Measurements from ENCODE around the gene C1QTNF4. TPM values are rescaled to one million over a fixed set of nuclear protein-coding genes. Genes with fewer than 3 reads are reported as not detected.
A peak's percentile ranks its signal among the peaks of the same experiment; 100 is the strongest.

Gene C1QTNF4
- total RNA-seq, 4 donors from 2014 or later: 0.35 to 0.57 (median 0.41) TPM; not detected in 1

GRCh38 chr11:47589977-47590861, 4.0 kb downstream of the C1QTNF4 start:
- Histone ChIP-seq H3K9me3 (peaks cover 0 to 4% (median 0%) of the 10 kb centered on the region in 3 donors), H3K4me1 (peaks cover 6 to 30% (median 7%) of the 10 kb centered on the region in 3 donors), H3K27me3 (peaks cover 0 to 64% (median 8%) of the 10 kb centered on the region in 4 donors), H3K36me3 (peaks cover 0 to 5% (median 0%) of the 10 kb centered on the region in 3 donors), H3K27ac (no peak overlapping the region), H3K4me3 (peak overlapping the region in 3 of 4 donors; percentile 25 to 60 (median 36))
- intact Hi-C loops (cut with DNase I): no loop called here
- no peak for TF ChIP-seq CTCF (IDR thresholded peaks at IDR 0.05)
- TF ChIP-seq POLR2A (IDR thresholded peaks at IDR 0.05): no peak
- 63 to 71% methylated on average over 26 to 62 of the region's 122 CpGs for WGBS, 2 donors
- no peak for DNase-seq

GRCh38 chr11:47589584-47589976, 4.6 kb downstream of the C1QTNF4 start:
- Histone ChIP-seq H3K9me3 (peaks cover 0 to 4% (median 0%) of the 10 kb centered on the region in 3 donors), H3K4me3 (peak overlapping the region in 3 of 4 donors; percentile 25 to 60 (median 36)), H3K27ac (peak overlapping the region in 1 of 4 donors; percentile 19), H3K36me3 (peaks cover 0 to 11% (median 4%) of the 10 kb centered on the region in 3 donors), H3K27me3 (peaks cover 0 to 58% (median 8%) of the 10 kb centered on the region in 4 donors), H3K4me1 (peaks cover 6 to 30% (median 7%) of the 10 kb centered on the region in 3 donors)
- no peak for DNase-seq
- intact Hi-C loops (cut with DNase I): no loop called here
- 61% methylated on average over 5 of the region's 51 CpGs; no CpG with 5 or more reads in 1 of the 2 donors for WGBS, 2 donors
- TF ChIP-seq CTCF (IDR thresholded peaks at IDR 0.05) (no peak), POLR2A (IDR thresholded peaks at IDR 0.05) (no peak)

DNA sequence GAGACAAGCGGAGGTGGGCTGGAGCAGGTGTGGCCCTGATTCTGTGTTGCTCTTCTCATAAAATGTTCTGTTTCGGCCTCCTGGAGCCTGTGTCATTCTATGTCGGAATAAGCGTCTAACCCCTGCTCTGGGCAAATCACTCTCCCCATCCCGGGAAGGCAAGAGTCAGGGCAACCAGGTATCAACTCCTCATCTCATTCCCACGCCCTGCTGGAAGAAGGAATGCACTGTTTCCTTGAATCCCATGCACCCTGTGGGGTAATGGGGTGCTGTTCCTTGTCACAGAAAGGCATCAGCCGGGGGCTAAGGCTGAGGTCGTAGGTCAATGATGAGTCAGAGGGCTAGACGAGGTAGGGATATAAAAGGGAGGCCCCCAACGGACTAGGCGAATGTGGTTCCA, 5.1 kb downstream of the C1QTNF4 start:
- Histone ChIP-seq H3K36me3 (peaks cover 0 to 16% (median 6%) of the 10 kb centered on the region in 3 donors), H3K9me3 (peaks cover 0 to 4% (median 0%) of the 10 kb centered on the region in 3 donors), H3K27ac (peak overlapping the region in 1 of 4 donors; percentile 19), H3K27me3 (peaks cover 0 to 53% (median 7%) of the 10 kb centered on the region in 4 donors), H3K4me3 (peak overlapping the region in 3 of 4 donors; percentile 25 to 60 (median 36)), H3K4me1 (peaks cover 4 to 25% (median 6%) of the 10 kb centered on the region in 3 donors)
- 73 to 76% methylated on average over 10 of the region's 11 CpGs for WGBS, 2 donors
- intact Hi-C loops (cut with DNase I): no loop called here
- TF ChIP-seq POLR2A (IDR thresholded peaks at IDR 0.05): no peak
- TF ChIP-seq CTCF (IDR thresholded peaks at IDR 0.05): no peak
- no peak for DNase-seq

- intact Hi-C loops (cut with DNase I): no loop called here
- Histone ChIP-seq H3K9me3 (peaks cover 0 to 4% (median 0%) of the 10 kb centered on the region in 3 donors), H3K4me3 (no peak overlapping the region), H3K27me3 (peaks cover 0 to 40% (median under 1%) of the 10 kb centered on the region in 4 donors), H3K27ac (peak overlapping the region in 2 of 4 donors; percentile 21 to 28), H3K36me3 (peaks cover 9 to 29% (median 19%) of the 10 kb centered on the region in 3 donors), H3K4me1 (peaks cover 0 to 13% (median 0%) of the 10 kb centered on the region in 3 donors)
- DNase-seq: no peak
- TF ChIP-seq CTCF (IDR thresholded peaks at IDR 0.05) (no peak), POLR2A (IDR thresholded peaks at IDR 0.05) (no peak)
- 47 to 82% methylated on average over 4 to 11 of the region's 14 CpGs for WGBS, 2 donors
These were observed 6.4 kb downstream of the C1QTNF4 start for GRCh38 chr11:47587723-47588326.
